WERI-Rb-1 (cell line): ENCODE results near the gene TRIM26.

Experiments used
- DNase-seq: peaks from one replicate; pipeline ENCODE4 v3.0.0-alpha.2; 2020
- H3K27ac ChIP-seq: fragments of 250-450 bp; sonication (Bioruptor Pico); 2 replicates; pipeline ENCODE4 v1.5.1; 2020; ENCODE audit warnings: mild to moderate bottlenecking, moderate library complexity
- H3K27me3 ChIP-seq: fragments of 250-450 bp; sonication (Bioruptor Pico); 2 replicates; pipeline ENCODE4 v1.5.1; 2021; ENCODE audit warnings: mild to moderate bottlenecking, low read depth, moderate library complexity; ENCODE audit not compliant: insufficient read depth, severe bottlenecking
- H3K36me3 ChIP-seq: fragments of 250-450 bp; sonication (Bioruptor Pico); 2 replicates; pipeline ENCODE4 v1.5.1; 2020; ENCODE audit warnings: mild to moderate bottlenecking, moderate library complexity
- H3K4me3 ChIP-seq: 2 replicates; pipeline ENCODE4 v1.5.1; 2011; ENCODE audit warnings: low read depth, mild to moderate bottlenecking, control low read depth, low read length
- H3K9me3 ChIP-seq: fragments of 250-450 bp; sonication (Bioruptor Pico); 2 replicates; pipeline ENCODE4 v1.5.1; 2021; ENCODE audit warnings: mild to moderate bottlenecking, moderate library complexity; ENCODE audit not compliant: severe bottlenecking
- CTCF ChIP-seq: IDR thresholded peaks from 2 replicates; pipeline ENCODE4 v1.5.1; 2011; ENCODE audit warnings: low read depth, mild to moderate bottlenecking, control low read depth, inconsistent platforms, low read length

TRIM26 gene

GRCh38 chr6:30156262-30156599, 57.0 kb downstream of the TRIM26 start:
- no peak overlapping the region for H3K27ac ChIP-seq
- no peak overlapping the region for H3K4me3 ChIP-seq
- peaks cover 97% of the 10 kb centered on the region for H3K27me3 ChIP-seq
- no peak for DNase-seq
- H3K9me3 ChIP-seq, result no peaks in the 10 kb centered on the region
- no peak for TF ChIP-seq CTCF
- no peaks in the 10 kb centered on the region for H3K36me3 ChIP-seq

GRCh38 chr6:30155520-30156261, 57.5 kb downstream of the TRIM26 start:
- Histone ChIP-seq H3K4me3 (no peak overlapping the region), H3K27ac (no peak overlapping the region), H3K36me3 (no peaks in the 10 kb centered on the region), H3K27me3 (peaks cover 97% of the 10 kb centered on the region), H3K9me3 (peaks cover 4% of the 10 kb centered on the region)
- DNase-seq, result no peak
- no peak for TF ChIP-seq CTCF

- H3K4me3 ChIP-seq, result no peak overlapping the region
- H3K27ac ChIP-seq, result no peak overlapping the region
- DNase-seq, result no peak
- TF ChIP-seq CTCF, result no peak
- no peaks in the 10 kb centered on the region for H3K36me3 ChIP-seq
- H3K27me3 ChIP-seq, result peaks cover 97% of the 10 kb centered on the region
- peaks cover 4% of the 10 kb centered on the region for H3K9me3 ChIP-seq
These were observed 58.3 kb downstream of the TRIM26 start for GRCh38 chr6:30154709-30155519.

GRCh38 chr6:30154061-30154460, 59.1 kb downstream of the TRIM26 start:
- Histone ChIP-seq H3K27me3 (peaks cover 94% of the 10 kb centered on the region), H3K9me3 (peaks cover 4% of the 10 kb centered on the region), H3K27ac (no peak overlapping the region), H3K36me3 (no peaks in the 10 kb centered on the region), H3K4me3 (no peak overlapping the region)
- TF ChIP-seq CTCF, result no peak
- DNase-seq, result no peak

- peaks cover 96% of the 10 kb centered on the region for H3K27me3 ChIP-seq
- H3K9me3 ChIP-seq, result peaks cover 4% of the 10 kb centered on the region
- no peak overlapping the region for H3K27ac ChIP-seq
- no peak for TF ChIP-seq CTCF
- no peak for DNase-seq
- no peaks in the 10 kb centered on the region for H3K36me3 ChIP-seq
- H3K4me3 ChIP-seq, result no peak overlapping the region
These were observed 60.1 kb downstream of the TRIM26 start for GRCh38 chr6:30152910-30153610.
